Left hindlimb (tissue), 1 donor: ENCODE measurements around the gene STATH.
"Not testable (repeated sequence)": the region's sequence is repeated elsewhere in the genome, so short reads cannot be mapped to it uniquely, and the experiment has no call there.

Source experiments
- DNase-seq: peaks from one replicate; pipeline ENCODE4 v3.0.0-alpha.2; 2018

The STATH gene, protein sequence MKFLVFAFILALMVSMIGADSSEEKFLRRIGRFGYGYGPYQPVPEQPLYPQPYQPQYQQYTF

DNA sequence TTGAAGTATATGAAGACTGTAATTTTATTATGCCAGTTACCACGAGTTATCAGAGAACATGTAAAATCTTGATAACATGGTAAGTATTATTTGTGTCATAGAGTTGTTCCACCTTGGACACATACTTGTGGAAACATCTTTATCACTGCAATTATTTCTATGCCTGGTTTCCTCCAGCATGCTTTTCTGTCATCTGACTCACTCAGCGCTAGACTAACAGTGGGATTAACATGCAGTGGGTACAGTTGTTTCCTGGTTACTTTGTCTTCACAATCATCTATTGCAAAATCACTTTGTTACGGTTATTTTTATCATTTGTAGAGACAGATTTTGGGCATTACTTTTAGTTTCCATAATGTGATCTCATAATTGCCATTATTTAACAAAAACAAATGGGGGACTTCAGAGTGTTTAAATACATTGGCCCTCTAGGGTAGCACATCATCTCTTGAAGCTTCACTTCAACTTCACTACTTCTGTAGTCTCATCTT lies at the start of gene STATH:
TSS of gene STATH (plus strand) at position 441 of the 491 bp plus-strand sequence. CDS start 2,472 bp downstream, outside the sequence.
- no peak for DNase-seq

DNA sequence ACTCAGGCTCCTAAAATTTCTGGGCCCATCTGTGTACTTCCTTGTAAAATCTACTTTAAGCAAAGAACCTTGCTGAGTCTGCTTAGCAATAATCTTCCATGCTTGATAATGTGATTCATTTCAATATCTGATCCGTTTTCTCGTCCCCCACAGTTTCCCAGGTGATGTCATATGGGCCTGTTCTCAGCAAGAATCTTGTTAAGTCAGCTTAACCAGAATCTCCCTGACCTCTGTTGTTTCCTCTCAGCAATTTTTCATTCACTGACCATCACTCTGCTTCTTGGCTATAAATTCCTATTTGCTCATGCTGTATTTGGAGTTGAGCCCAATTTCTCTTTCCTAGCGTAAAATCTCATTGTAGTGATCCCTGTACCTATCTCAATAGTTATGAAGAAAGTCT lies 44.2 kb upstream of the STATH start:
- no peak for DNase-seq

DNA sequence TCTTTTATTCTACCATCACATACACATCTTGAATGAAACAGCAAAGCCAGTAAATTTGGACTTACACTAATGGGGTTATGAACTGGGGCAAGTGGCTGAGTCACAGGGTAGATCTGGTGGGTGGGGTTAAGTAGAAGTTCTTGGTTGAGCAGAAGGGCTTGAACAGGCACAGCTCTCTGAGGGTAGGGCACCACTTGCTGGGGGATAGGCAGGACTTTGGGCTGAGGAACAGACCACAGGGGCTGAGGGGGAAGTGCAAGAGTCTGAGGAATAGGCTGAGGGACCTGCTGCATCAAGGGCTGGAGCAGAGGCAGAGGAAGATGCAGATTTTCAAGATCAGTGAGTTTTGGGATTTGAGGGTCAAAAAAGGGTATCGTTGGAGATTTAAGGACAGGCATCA lies 38.6 kb upstream of the STATH start:
- DNase-seq = no peak

DNA sequence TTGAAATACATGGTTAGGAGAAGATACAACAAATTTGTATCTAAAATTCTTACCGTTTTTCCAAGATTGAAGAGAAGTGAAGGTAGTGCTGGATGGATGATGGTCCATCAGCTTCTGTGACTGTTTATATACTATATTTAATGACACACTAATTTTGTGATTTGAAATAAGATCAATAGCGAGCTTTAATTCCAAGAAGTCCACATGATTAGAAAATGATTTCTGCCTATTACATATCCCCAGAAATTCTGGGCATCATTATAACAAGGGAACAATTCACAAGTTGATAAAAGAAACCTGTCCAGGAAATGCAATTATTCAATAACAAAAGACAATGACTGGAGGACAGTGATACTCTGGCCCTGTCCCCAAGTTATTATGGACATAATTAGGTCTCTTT lies 30.1 kb upstream of the STATH start, which contains the start of gene CSN2:
TSS of gene CSN2 (minus strand) at position 101 of the 400 bp plus-strand sequence. CDS start 4,733 bp downstream, outside the sequence.
- no peak for DNase-seq

DNA sequence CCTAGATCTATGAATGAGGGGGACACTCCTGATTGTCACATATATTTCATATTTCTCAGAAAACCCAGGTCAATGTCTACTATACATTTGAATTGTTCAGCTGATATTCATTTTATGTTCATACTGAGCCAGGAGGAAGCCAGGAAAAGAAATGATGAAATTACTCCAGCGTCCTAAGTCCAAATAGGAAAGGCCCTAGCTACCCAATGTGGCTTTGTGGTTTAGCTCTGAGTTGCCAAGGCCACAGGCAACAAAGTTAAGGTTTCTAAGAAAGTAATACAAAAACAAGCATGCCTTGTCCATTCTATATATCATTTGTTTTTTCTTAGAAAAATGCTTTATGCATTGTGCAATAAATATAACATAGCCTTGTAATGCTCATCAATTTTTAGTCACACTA lies 25.7 kb upstream of the STATH start:
- no peak for DNase-seq

DNA sequence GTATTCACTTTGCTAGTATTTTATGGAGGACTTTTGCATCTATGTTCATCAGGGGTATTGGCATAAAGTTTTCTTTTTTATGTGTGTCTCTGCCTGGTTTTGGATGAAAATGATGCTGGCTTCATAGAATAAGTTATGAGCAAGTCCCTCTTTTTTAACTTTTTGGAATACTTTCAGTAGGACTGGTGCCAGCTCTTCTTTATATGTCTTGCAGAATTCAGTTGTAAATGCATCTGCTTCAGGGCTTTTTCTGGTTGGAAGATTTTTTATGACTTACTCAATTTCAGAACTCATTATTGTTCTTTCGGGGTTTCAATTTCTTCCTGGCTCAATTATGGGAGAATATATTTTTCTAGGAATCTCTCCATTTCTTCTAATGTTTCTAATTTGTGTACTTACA lies 21.1 kb upstream of the STATH start:
- DNase-seq = no peak

DNA sequence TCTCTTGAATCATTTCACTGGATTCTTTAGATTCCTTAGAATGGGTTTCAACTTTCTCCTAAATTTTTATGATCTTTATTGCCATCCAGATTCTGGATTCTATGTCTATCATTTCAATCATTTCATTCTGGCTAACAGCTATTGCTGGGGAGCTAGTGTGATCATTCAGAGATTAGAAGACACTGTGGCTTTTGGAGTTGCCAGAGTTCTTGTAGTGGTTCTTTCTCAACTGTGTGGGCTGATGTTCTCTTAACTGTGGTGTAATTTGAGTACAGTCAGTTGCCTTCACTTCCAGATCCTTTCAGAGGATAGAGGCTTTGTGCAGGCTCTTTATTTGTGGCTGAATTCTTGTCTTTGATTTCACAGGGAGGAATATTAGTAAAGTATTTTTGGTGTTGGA lies 18.2 kb upstream of the STATH start:
- DNase-seq = no peak

DNA sequence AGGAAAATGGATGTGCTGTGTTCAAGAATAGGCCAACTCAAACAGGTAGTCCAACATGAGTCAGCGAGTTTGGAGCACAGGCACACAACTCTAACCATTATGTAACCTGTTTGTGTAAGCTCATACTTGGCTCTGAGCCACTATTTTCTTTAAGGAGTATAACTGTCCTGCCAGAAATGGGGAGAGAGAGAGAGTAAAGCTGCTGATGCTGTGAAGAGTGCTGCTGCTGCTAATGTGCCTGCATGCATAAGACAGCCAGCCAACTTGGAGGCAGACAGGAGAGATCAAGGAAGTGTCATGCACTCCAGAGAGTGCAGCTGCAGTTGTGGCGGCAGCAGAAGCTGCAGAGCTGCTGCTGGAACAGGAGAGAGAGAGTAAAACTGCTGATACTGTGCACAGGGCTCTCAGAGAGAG lies 11.7 kb upstream of the STATH start:
- DNase-seq = peak; percentile 45

DNA sequence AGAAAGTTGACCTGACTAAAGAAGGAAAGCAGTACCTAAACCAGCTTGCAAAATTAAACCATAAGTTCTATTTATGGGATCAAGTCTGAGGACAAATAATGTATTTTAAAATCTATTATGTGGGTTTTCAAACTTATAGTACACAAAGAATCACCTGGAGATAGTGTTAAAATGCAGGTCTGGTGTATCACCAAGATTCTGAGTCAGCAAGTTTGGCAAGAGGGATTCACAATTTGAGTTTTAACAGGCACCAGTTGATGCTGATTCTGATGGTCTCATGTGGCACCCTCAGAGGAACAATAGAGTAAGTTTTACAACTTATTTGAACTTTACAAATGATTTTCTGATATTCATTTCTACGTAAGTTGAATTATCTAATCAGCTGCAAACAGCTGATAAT lies 9.1 kb upstream of the STATH start:
- DNase-seq = no peak

DNA sequence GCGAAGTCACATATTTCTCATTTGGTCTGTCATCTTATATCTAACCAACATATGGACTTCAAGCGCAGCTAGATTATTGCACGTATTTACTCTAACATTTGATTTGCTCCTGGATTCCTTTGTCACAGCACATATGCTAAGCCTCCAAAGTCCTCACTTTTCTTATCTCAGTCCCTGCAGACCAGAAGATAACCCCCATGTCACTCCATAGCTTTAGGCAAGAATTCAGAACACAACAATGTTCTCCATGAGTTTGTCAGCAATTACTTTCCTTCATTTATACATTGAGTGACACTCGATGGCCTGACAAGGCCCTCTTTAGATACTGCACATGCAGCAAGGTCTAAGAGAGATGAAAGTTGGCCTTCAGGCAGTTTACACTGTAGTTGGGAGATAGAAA lies 4.8 kb upstream of the STATH start:
- DNase-seq = no peak

DNA sequence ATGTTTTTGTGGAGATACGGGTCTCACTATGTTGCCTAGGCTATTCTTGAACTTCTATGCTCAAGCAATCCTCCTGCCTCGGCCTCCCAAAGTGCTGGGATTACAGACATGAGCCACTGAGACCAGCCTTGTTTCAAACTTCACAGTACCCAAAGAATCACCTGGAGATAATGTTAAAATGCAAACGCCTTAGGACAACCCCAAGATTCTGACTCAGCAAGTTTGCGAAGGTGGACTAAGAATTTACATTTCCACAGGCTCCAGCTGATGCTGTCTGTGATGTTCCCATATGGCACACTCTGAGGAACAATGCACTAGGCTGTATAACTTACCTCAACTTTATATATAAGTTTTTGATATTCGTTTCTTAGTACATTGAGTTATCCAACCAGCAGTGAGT lies 984 bp upstream of the STATH start:
- no peak for DNase-seq

DNA sequence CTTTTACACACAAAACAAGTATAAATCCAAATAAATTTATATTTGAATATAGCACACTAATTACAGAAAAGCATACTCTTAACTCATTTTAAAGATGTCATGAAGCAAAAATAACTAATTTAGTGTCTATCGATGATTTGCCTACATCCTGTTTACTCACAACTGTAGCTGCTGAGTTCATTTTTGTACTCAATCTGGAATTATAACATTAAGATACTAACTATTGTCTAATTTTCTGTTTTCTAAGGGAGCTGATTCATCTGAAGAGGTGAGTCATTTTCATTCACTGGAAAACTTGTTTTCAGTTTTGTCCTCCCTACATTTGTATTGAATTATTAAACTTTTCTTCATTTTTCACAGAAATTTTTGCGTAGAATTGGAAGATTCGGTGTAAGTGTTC lies 3.7 kb downstream of the STATH start:
- DNase-seq = no peak

DNA sequence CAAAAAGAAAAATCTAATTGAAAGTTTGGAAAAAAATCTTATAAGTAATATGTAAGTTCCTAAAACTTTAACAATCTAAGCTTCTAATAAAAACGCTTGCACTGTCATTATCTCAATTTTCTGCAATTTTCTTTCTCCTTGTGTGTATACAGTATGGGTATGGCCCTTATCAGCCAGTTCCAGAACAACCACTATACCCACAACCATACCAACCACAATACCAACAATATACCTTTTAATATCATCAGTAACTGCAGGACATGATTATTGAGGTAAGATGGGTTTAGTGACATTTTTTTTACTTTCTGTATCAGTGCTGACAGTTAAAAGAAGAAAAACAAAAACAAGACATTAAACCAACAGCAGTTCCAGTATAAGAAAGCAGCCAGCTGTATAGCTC lies 4.9 kb downstream of the STATH start:
- no peak for DNase-seq

DNA sequence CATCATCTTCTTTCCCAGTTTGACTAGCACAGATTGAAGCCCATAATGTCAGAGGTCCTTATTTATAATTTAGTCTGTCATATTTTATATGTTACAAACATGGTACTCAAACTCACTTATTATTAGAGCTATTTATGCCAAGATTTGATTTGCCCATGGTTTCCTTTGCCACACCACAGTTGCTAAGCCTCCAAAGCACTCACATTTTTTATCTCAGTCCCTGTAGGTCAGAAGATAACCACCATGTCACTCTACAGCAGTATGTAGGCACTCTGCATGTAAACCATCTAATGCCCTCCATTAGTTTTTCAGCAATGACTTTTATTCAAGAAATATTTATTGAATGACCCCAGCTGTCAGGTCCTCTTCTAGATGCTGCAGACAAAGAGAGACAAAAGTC lies 6.7 kb downstream of the STATH start:
- no peak for DNase-seq

DNA sequence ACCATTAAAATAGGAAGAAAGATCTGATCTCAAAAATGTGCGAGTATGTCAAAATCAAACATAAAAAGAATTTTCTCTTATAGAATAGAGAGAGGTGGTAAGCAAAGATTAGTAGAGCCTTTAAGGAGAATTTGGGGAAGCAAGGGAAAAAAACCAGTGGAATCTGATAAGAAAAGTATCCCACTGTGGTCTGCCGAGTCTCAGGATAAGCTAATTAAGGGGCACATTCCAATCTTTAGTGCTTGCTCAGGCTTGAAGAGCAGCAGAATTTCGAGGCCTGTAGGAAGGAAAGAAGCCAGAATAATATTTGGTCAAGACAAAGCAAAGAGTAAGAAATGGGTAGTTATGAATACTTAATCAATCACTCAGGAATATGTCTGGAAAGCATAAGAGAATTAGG lies 13.0 kb downstream of the STATH start:
- DNase-seq = no peak

DNA sequence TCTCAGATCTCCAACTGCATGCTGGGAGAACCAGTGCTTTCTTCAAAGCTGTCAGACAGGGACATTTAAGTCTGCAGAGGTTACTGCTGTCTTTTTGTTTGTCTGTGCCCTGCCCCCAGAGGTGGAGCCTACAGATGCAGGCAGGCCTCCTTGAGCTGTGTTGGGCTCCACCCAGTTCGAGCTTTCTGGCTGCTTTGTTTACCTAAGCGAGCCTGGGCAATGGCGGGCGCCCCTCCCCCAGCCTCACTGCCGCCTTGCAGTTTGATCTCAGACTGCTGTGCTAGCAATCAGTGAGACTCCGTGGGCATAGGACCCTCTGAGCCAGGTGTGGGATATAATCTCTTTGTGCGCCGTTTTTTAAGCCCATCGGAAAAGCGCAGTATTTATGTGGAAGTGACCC lies 23.2 kb downstream of the STATH start:
- not testable (repeated sequence) for DNase-seq

DNA sequence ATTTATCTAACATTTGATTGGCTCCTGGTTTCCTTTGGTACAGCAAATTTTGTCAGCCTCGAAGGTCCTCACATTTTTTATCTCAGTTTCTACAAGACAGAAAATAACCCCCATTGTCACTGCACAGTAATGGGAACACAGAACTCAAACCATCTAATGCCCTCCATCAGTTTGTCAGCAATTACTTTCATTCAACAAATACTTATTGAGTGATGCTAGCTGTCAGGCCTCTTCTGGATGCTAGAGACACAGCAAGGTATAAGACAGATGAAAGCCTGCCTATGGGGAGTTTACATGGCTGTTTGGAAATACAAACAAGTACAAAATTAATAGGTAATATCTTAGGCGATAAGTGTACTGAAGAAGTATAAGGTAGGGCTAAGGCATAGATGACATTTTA lies 27.5 kb downstream of the STATH start:
- no peak for DNase-seq

DNA sequence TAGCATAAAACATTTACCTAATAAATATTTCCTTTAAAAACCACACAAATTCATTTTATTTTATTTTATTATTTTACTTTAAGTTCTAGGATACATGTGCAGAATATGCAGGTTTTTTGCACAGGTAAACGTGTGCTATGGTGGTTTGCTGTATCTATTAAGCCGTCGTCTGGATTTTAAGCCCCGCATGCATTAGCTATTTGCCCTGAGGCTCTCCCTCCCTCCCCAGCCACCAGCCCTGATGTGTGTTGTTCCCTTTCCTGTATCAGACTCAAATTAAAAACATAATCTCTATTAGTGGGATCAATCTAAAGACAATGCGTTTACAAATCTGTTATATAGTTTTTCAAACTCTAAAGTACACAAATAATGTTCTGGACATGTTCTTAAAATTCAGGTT lies 31.2 kb downstream of the STATH start:
- no peak for DNase-seq

DNA sequence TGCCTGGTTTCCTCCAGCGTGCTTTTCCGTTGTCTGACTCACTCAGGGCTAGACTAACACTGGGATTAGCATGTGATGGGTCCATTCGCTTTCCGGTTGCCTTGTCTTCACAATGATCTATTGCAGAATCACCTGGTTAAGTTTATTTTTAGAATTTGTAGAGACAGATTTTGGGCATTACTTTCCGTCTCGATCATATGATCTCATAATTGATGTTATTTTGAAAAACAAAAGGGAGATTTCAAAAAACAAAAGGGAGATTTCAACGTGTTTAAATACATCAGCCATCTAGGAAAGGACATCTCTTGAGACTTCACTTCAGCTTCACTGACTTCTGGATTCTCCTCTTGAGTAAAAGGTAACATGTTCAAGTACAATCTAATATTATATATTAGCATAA lies 32.4 kb downstream of the STATH start, which contains the start of gene HTN3:
TSS of gene HTN3 (plus strand) at position 301 of the 400 bp plus-strand sequence. CDS start 2,282 bp downstream, outside the sequence.
- not testable (repeated sequence) for DNase-seq

DNA sequence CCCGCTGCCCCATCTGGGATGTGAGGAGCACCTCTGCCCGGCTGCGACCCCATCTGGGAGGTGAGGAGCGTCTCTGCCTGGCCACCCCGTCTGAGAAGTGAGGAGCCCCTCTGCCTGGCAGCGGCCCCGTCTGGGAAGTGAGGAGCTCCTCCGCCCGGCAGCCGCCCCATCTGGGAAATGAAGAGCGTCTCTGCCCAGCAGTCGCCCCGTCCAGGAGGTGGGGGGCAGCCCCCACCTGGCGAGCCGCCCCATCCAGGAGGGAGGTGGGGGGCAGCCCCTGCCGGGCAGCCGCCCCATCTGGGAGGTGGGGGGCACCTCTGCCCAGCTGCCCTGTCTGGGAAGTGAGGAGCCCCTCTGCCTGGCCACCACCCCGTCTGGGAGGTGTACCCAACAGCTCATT lies 41.8 kb downstream of the STATH start:
- not testable (repeated sequence) for DNase-seq

DNA sequence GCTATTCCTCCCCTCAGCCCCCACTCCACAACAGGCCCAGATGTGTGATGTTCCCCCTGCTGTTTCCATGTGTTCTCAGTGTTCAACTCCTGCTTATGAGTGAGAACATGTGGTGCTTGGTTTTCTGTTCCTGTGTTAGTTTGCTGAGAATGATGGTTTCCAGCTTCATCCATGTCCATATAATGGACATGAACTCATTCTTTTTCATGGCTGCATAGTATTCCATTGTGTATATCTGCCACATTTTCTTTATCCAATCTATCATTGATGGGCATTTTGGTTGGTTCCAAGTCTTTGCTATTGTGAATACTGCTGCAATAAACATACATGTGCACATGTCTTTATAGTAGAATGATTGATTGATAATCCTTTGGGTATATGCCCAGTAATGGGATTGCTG lies 44.2 kb downstream of the STATH start:
- not testable (repeated sequence) for DNase-seq

DNA sequence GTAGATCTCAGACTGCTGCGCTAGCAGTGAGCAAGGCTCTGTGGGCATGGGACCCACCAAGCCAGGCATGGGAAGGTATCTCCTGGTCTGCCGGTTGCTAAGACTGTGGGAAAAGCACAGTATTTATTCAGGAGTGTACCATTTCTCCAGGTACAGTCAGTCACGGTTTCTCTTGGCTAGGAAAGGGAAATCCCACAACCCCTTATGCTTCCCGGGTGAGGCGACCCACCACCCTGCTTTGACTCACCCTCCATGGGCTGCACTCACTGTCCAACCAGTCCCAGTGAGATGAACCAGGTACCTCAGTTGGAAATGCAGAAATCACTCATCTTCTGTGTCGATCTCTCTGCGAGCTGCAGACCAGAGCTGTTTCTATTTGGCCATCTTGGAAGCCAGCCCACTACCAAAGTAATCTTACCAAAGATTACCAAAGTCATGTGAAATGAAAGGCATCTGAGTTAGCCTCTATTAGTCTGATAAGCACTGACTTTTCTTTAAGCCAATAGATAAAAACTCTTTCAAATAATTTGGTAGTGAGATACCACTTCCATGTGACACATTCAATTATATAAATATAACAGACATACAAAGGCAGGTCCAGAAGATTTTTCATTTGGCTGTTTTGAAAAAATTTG lies 46.0 kb downstream of the STATH start:
- DNase-seq = no peak

DNA sequence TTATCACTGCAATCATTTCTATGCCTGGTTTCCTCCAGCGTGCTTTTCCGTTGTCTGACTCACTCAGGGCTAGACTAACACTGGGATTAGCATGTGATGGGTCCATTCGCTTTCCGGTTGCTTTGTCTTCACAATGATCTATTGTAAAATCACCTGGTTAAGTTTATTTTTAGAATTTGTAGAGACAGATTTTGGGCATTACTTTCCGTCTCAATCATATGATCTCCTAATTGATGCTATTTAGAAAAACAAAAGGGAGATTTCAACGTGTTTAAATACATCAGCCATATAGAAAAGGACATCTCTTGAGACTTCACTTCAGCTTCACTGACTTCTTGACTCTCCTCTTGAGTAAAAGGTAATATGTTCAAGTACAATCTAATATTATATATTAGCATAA lies 54.4 kb downstream of the STATH start, which contains the start of gene HTN1:
TSS of gene HTN1 (plus strand) at position 301 of the 400 bp plus-strand sequence. CDS start 2,639 bp downstream, outside the sequence.
- not testable (repeated sequence) for DNase-seq
